Mucosa of rectum (tissue), 2 donors: ENCODE results near the gene STX16.

Source experiments
- H3K27ac ChIP-seq, 2 donors: one replicate each; pipeline ENCODE4 v1.7.0; 2013; ENCODE audit warnings: inconsistent platforms in 2 of 2, low read depth in 2 of 2, low read length in 2 of 2
- H3K27me3 ChIP-seq, 2 donors: one replicate each; pipeline ENCODE4 v1.7.0; 2013; ENCODE audit warnings: low read length in 2 of 2; ENCODE audit not compliant: control insufficient read depth in 2 of 2, insufficient read depth in 2 of 2
- H3K36me3 ChIP-seq, 2 donors: one replicate each; pipeline ENCODE4 v1.7.0; 2013; ENCODE audit warnings: low read length in 2 of 2; ENCODE audit not compliant: control insufficient read depth in 2 of 2, insufficient read depth in 2 of 2
- H3K4me1 ChIP-seq, 2 donors: one replicate each; pipeline ENCODE4 v1.7.0; 2013; ENCODE audit warnings: low read length in 2 of 2, mild to moderate bottlenecking in 1 of 2; ENCODE audit not compliant: control insufficient read depth in 2 of 2, insufficient read depth in 2 of 2
- H3K4me3 ChIP-seq, 2 donors: one replicate each; pipeline ENCODE4 v1.7.0; 2013; ENCODE audit warnings: low read length in 2 of 2
- H3K9ac ChIP-seq, 2 donors: one replicate each; pipeline ENCODE4 v1.7.0; 2013; ENCODE audit warnings: low read length in 2 of 2, low read depth in 1 of 2, mild to moderate bottlenecking in 1 of 2
- H3K9me3 ChIP-seq, 2 donors: one replicate each; pipeline ENCODE4 v1.7.0; 2013; ENCODE audit warnings: low read length in 2 of 2; ENCODE audit not compliant: control insufficient read depth in 2 of 2
- donor health status: healthy.
- donor health status: Normal muscosa, but diverticular disease.

STX16 gene

DNA sequence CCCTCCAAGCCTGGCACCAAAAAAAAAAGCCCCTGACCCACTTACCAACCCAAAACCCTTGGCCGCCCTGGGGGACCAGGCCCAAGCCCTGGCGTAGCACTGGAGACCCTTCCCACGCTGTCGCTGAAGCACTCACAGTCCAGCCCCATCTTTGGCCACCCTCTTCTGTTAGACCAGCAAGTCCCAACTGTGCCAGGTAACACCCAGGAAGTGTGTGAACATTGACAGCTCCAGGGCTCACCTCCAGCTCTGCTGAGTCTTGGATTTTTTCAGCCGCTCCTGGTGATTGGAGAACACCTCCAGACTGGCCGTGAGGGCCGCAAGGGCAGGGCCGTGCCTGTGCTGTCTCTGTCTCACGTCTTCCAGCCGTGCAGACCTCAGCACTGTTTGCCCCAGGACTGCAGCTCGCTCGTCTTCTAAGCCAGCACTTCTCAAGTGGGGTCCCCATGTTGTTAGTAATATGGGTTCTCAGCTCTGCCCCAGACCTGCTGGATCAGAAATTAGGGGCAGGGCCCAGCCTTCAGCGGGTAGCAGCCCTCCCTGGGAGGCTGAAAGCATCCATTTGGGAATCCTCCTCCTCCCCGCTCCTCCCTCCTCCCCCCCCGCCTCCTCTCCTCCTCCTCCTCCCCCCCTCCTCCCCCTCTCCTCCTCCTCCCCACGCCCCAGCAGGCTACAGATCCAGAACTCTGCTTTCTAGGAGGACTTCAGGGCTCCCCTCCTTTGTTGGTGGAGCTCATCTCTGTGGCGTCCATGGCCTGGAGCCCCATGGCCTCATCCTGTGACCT lies 59.6 kb downstream of the STX16 start:
- Histone ChIP-seq H3K4me1 (no peaks in the 10 kb centered on the region), H3K9me3 (no peaks in the 10 kb centered on the region), H3K27ac (no peak overlapping the region), H3K9ac (no peak overlapping the region), H3K36me3 (peaks cover 0 to 3% of the 10 kb centered on the region in 2 donors), H3K27me3 (no peaks in the 10 kb centered on the region), H3K4me3 (no peak overlapping the region)

- Histone ChIP-seq H3K36me3 (no peaks in the 10 kb centered on the region), H3K9me3 (no peaks in the 10 kb centered on the region), H3K9ac (no peak overlapping the region), H3K4me3 (no peak overlapping the region), H3K27me3 (no peaks in the 10 kb centered on the region), H3K4me1 (no peaks in the 10 kb centered on the region), H3K27ac (no peak overlapping the region)
Observed at GRCh38 chr20:58711266-58712051, 60.4 kb downstream of the STX16 start.

- H3K36me3 ChIP-seq: no peaks in the 10 kb centered on the region
- no peak overlapping the region for H3K27ac ChIP-seq
- H3K4me3 ChIP-seq: no peak overlapping the region
- H3K27me3 ChIP-seq: no peaks in the 10 kb centered on the region
- no peak overlapping the region for H3K9ac ChIP-seq
- H3K4me1 ChIP-seq: no peaks in the 10 kb centered on the region
- H3K9me3 ChIP-seq: no peaks in the 10 kb centered on the region
Observed at GRCh38 chr20:58712151-58712791, 61.2 kb downstream of the STX16 start.

DNA sequence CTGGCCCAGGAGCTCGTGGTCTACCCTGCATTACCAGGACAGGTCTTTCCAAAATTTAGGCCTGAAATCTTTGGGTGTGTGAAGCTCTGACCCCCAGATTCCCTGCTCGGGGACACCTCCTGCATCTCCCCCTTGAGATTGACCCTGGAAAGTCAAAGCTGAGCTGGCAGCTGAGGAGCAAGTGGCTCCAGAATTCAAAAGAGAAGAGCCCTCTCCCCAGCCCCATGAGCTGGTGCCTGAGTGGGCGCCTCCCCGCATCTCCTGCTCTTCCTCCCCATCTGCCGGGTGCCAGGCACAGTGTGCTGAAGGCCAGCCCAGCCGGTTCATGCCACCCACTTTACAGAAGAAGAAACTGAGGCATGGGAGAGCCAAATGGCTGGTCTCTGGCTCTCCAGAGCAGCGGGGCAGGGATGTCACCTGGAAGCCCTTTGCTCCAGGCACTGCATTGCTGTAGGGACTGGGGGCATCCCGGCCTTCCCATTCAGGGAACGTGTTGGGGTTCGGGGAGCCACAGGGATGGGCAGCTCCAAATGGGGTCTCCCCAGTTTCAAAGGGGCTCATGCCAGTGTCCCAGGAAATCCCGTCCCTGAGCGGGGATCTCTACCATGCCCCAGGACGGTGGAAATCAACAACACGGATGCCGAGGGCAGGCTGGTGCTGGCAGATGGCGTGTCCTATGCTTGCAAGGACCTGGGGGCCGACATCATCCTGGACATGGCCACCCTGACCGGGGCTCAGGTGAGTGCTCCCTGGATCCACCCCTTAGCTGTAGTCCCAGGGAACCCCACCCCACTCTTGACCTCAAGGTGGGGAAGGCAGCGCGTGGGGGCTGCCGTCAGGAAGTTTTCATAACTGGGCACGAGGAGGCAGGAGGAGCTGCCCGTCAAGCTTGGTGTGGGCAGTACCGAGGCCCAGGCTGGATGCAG lies 62.0 kb downstream of the STX16 start:
- H3K9ac ChIP-seq: no peak overlapping the region
- H3K4me1 ChIP-seq: no peaks in the 10 kb centered on the region
- no peaks in the 10 kb centered on the region for H3K36me3 ChIP-seq
- H3K4me3 ChIP-seq: no peak overlapping the region
- H3K27ac ChIP-seq: no peak overlapping the region
- no peaks in the 10 kb centered on the region for H3K27me3 ChIP-seq
- H3K9me3 ChIP-seq: no peaks in the 10 kb centered on the region

DNA sequence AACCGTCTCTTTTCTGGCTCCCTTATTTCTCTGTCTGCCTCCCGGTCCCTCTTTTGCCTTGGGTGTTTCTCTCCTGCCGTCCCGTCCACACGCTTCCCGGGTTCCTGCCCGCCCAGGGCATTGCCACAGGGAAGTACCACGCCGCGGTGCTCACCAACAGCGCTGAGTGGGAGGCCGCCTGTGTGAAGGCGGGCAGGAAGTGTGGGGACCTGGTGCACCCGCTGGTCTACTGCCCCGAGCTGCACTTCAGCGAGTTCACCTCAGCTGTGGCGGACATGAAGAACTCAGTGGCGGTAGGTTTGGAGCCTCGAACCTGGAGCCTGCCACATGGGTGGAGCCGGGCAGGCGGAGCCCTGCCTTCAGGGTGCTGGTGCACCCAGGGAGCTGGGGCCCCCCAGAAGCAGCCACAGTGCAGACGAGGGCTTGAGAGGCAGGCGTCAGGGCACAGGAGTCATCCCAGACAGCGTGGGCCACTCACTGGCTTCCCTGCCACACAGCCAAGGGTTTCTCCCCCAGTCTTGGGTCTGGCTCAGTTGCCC lies 62.8 kb downstream of the STX16 start:
- no peaks in the 10 kb centered on the region for H3K4me1 ChIP-seq
- no peak overlapping the region for H3K27ac ChIP-seq
- no peaks in the 10 kb centered on the region for H3K27me3 ChIP-seq
- no peak overlapping the region for H3K4me3 ChIP-seq
- no peaks in the 10 kb centered on the region for H3K36me3 ChIP-seq
- no peak overlapping the region for H3K9ac ChIP-seq
- H3K9me3 ChIP-seq: no peaks in the 10 kb centered on the region

DNA sequence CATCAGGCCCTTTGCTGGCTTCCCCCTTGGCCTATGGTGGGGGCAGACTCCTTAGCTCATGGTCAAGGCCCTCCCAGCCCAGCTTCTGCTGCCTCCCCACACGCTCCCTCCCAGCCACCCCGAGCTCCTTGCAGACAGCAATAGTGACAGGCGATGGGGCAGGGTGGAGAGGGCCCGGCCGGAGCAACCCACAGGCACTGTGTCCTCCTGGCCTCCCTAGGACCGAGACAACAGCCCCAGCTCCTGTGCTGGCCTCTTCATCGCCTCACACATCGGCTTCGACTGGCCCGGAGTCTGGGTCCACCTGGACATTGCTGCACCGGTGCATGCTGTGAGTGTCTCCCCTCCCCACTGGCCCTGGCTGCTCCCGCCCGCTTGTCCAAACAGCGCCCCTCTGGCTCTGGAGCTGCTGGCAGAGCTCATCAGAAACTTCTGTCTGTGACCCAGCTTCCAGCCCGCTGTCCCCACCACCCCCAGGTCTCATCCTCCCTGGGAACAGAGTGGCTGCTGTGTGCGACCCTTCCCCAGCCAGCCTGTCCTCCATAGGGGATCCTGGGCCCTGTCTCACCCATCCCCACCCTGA lies 63.3 kb downstream of the STX16 start:
- Histone ChIP-seq H3K4me3 (no peak overlapping the region), H3K4me1 (no peaks in the 10 kb centered on the region), H3K27ac (no peak overlapping the region), H3K9me3 (no peaks in the 10 kb centered on the region), H3K36me3 (no peaks in the 10 kb centered on the region), H3K27me3 (no peaks in the 10 kb centered on the region), H3K9ac (no peak overlapping the region)

- no peak overlapping the region for H3K9ac ChIP-seq
- H3K4me1 ChIP-seq: no peaks in the 10 kb centered on the region
- H3K4me3 ChIP-seq: no peak overlapping the region
- no peak overlapping the region for H3K27ac ChIP-seq
- H3K27me3 ChIP-seq: no peaks in the 10 kb centered on the region
- no peaks in the 10 kb centered on the region for H3K9me3 ChIP-seq
- no peaks in the 10 kb centered on the region for H3K36me3 ChIP-seq
Observed at GRCh38 chr20:58714923-58715351, 63.9 kb downstream of the STX16 start.

- Histone ChIP-seq H3K9me3 (no peaks in the 10 kb centered on the region), H3K9ac (no peak overlapping the region), H3K4me1 (no peaks in the 10 kb centered on the region), H3K27ac (no peak overlapping the region), H3K4me3 (no peak overlapping the region), H3K36me3 (no peaks in the 10 kb centered on the region), H3K27me3 (no peaks in the 10 kb centered on the region)
Observed at GRCh38 chr20:58715391-58715800, 64.3 kb downstream of the STX16 start.

GRCh38 chr20:58715801-58716475 lies 64.9 kb downstream of the STX16 start:
- H3K27ac ChIP-seq: no peak overlapping the region
- H3K9ac ChIP-seq: no peak overlapping the region
- no peaks in the 10 kb centered on the region for H3K36me3 ChIP-seq
- no peaks in the 10 kb centered on the region for H3K9me3 ChIP-seq
- H3K27me3 ChIP-seq: no peaks in the 10 kb centered on the region
- no peaks in the 10 kb centered on the region for H3K4me1 ChIP-seq
- no peak overlapping the region for H3K4me3 ChIP-seq
